Lung (tissue), 12 donors: Measurements from ENCODE around the gene MPZL1. TPM values are rescaled to one million over a fixed set of nuclear protein-coding genes. Genes with fewer than 3 reads are reported as not detected.

Source experiments
- ATAC-seq: fragments of 200-7000 bp; cut with Tn5 transposase; one replicate; pipeline ENCODE4 v1.9.1; 2020; ENCODE audit warnings: moderate number of reproducible peaks; ENCODE audit not compliant: insufficient read depth, low FRiP score
- DNase-seq, 3 donors: peaks; one replicate each; pipeline ENCODE4 v3.0.0-alpha.2; 2013 to 2017
- H3K27ac ChIP-seq, 2 donors: one replicate each; pipeline ENCODE4 v1.5.1; 2013; ENCODE audit warnings: mild to moderate bottlenecking in 2 of 2, moderate library complexity in 2 of 2, control low read depth in 1 of 2, inconsistent platforms in 1 of 2, low read depth in 1 of 2, low read length in 1 of 2
- H3K27me3 ChIP-seq, 3 donors: one replicate each; pipeline ENCODE4 v1.5.1; 2013; ENCODE audit warnings: low read length in 2 of 3; ENCODE audit not compliant: control insufficient read depth in 3 of 3, insufficient read depth in 3 of 3
- H3K36me3 ChIP-seq, 4 donors: one replicate each; pipeline ENCODE4 v1.5.1; 2013; ENCODE audit warnings: low read length in 4 of 4, mild to moderate bottlenecking in 1 of 4, moderate library complexity in 1 of 4; ENCODE audit not compliant: control insufficient read depth in 4 of 4, insufficient read depth in 4 of 4
- H3K4me1 ChIP-seq, 5 donors: one replicate each; pipeline ENCODE4 v1.5.1; 2013; ENCODE audit warnings: low read length in 5 of 5, mild to moderate bottlenecking in 2 of 5, moderate library complexity in 1 of 5; ENCODE audit not compliant: control insufficient read depth in 5 of 5, insufficient read depth in 5 of 5
- H3K4me3 ChIP-seq: one replicate; pipeline ENCODE4 v1.5.1; 2013; ENCODE audit warnings: mild to moderate bottlenecking, control low read depth, moderate library complexity
- H3K9ac ChIP-seq, 2 donors: one replicate each; pipeline ENCODE4 v1.5.1; 2013; ENCODE audit warnings: low read length in 2 of 2, control low read depth in 1 of 2; ENCODE audit not compliant: insufficient read depth in 1 of 2
- H3K9me3 ChIP-seq, 4 donors: one replicate each; pipeline ENCODE4 v1.5.1; 2013; ENCODE audit warnings: low read length in 3 of 4, mild to moderate bottlenecking in 1 of 4, moderate library complexity in 1 of 4; ENCODE audit not compliant: control insufficient read depth in 4 of 4, insufficient read depth in 3 of 4
- CTCF ChIP-seq: IDR thresholded peaks from 2 replicates; pipeline ENCODE4 v1.5.1; 2012; ENCODE audit warnings: mild to moderate bottlenecking; ENCODE audit errors: control extremely low read depth, extremely low read depth
- WGBS, 2 donors: extraction: QIAGEN DNeasy Blood & Tissue Kit; methylation state at CpG; one replicate each; pipeline ENCODE4 v1.1.7; 2013; 5-methylcytosine and 5-hydroxymethylcytosine counted together
- polyA plus RNA-seq, 2 donors: library from polyadenylated mRNA; stranded (reverse); fragments of 200-250 nt; gene quantifications; one replicate each; pipeline ENCODE4 v1.2.1, GENCODE V29; 2013
- total RNA-seq, 2 donors: library from RNA; depleted of rRNA in 1 of 2; stranded (reverse); fragments of >200 nt in 1 of 2; gene quantifications; one replicate each; pipeline ENCODE4 v1.2.1, GENCODE V29; 2014 to 2021
- donor health status: control.
- donor health status: control.
- donor health status: Bipolar disorder and iron deficiency.
- donor health status: healthy.
- donor health status: DM: yes; HTN: yes; CAD: no.

MPZL1 gene
- total and polyA plus RNA-seq, 4 donors, result 25.3 to 116 (median 77.0) TPM

GRCh38 chr1:167757433-167758309, 35.9 kb downstream of the MPZL1 start:
- Histone ChIP-seq H3K4me3 (no peak overlapping the region), H3K9ac (no peak overlapping the region), H3K4me1 (peaks cover 0 to 18% (median 7%) of the 10 kb centered on the region in 5 donors), H3K36me3 (no peaks in the 10 kb centered on the region), H3K9me3 (no peaks in the 10 kb centered on the region), H3K27ac (no peak overlapping the region), H3K27me3 (no peaks in the 10 kb centered on the region)
- 93 to 94% methylated on average over 4 of the region's 4 CpGs for WGBS, 2 donors
- DNase-seq (no peak), ATAC-seq (no peak)
- TF ChIP-seq CTCF, result no peak

GRCh38 chr1:167761400-167761799, 39.6 kb downstream of the MPZL1 start:
- Histone ChIP-seq H3K27ac (no peak overlapping the region), H3K36me3 (peaks cover 0 to 7% (median 2%) of the 10 kb centered on the region in 4 donors), H3K4me1 (peaks cover 0 to 15% (median 5%) of the 10 kb centered on the region in 5 donors), H3K27me3 (no peaks in the 10 kb centered on the region), H3K9ac (no peak overlapping the region), H3K4me3 (no peak overlapping the region), H3K9me3 (no peaks in the 10 kb centered on the region)
- DNase-seq (no peak), ATAC-seq (no peak)
- no peak for TF ChIP-seq CTCF
- WGBS, 2 donors, result 49 to 56% methylated on average over 2 of the region's 2 CpGs

- no peak overlapping the region for H3K4me3 ChIP-seq
- peaks cover 0 to 11% (median 0%) of the 10 kb centered on the region in 5 donors for H3K4me1 ChIP-seq
- DNase-seq, result no peak
- WGBS, 2 donors, result 95 to 98% methylated on average over 8 of the region's 8 CpGs
- no peaks in the 10 kb centered on the region for H3K27me3 ChIP-seq
- no peak for ATAC-seq
- peaks cover 0 to 8% (median 3%) of the 10 kb centered on the region in 4 donors for H3K36me3 ChIP-seq
- TF ChIP-seq CTCF, result no peak
- no peak overlapping the region for H3K27ac ChIP-seq
- H3K9me3 ChIP-seq, result no peaks in the 10 kb centered on the region
- no peak overlapping the region for H3K9ac ChIP-seq
These were observed 40.4 kb downstream of the MPZL1 start for GRCh38 chr1:167762061-167762746.
